ENCODE data around the gene UNC13D. TPM values are rescaled to one million over a fixed set of nuclear protein-coding genes. Genes with fewer than 3 reads are reported as not detected.

UNC13D gene
- total and polyA plus RNA-seq, 4 donors: 56.6 to 110 (median 73.2) TPM

GRCh38 chr17:75834928-75835653 is 9.1 kb downstream of the UNC13D start:
- H3K27ac ChIP-seq (ENCODE audit: low read depth in 1 of 2, low read length in 1 of 2): no peak overlapping the region
- H3K4me3 ChIP-seq: no peak overlapping the region
- DNase-seq (peak; percentile 56 to 73 (median 66)), ATAC-seq (ENCODE audit: insufficient read depth, low FRiP score) (no peak)
- peaks cover 0 to 45% (median 0%) of the 10 kb centered on the region in 4 donors for H3K36me3 ChIP-seq (ENCODE audit: control insufficient read depth in 4 of 4, insufficient read depth in 4 of 4, low read length in 4 of 4)
- H3K4me1 ChIP-seq (ENCODE audit: control insufficient read depth in 5 of 5, insufficient read depth in 5 of 5, low read length in 5 of 5): peaks cover 0 to 7% (median 4%) of the 10 kb centered on the region in 5 donors
- no peaks in the 10 kb centered on the region for H3K9me3 ChIP-seq (ENCODE audit: control insufficient read depth in 4 of 4, insufficient read depth in 3 of 4, low read length in 3 of 4)
- H3K9ac ChIP-seq (ENCODE audit: insufficient read depth in 1 of 2, low read length in 2 of 2): no peak overlapping the region
- no peak for TF ChIP-seq CTCF (IDR thresholded peaks at IDR 0.05; ENCODE audit: control extremely low read depth, extremely low read depth)
- WGBS, 2 donors: 78 to 90% methylated on average over 24 of the region's 24 CpGs
- H3K27me3 ChIP-seq (ENCODE audit: control insufficient read depth in 3 of 3, insufficient read depth in 3 of 3, low read length in 2 of 3): no peaks in the 10 kb centered on the region

GRCh38 chr17:75834279-75834920 is 9.8 kb downstream of the UNC13D start:
- TF ChIP-seq CTCF (IDR thresholded peaks at IDR 0.05; ENCODE audit: control extremely low read depth, extremely low read depth): no peak
- Histone ChIP-seq H3K9ac (ENCODE audit: insufficient read depth in 1 of 2, low read length in 2 of 2) (no peak overlapping the region), H3K4me1 (ENCODE audit: control insufficient read depth in 5 of 5, insufficient read depth in 5 of 5, low read length in 5 of 5) (peaks cover 0 to 7% (median 4%) of the 10 kb centered on the region in 5 donors), H3K36me3 (ENCODE audit: control insufficient read depth in 4 of 4, insufficient read depth in 4 of 4, low read length in 4 of 4) (peaks cover 0 to 42% (median 0%) of the 10 kb centered on the region in 4 donors), H3K27ac (ENCODE audit: low read depth in 1 of 2, low read length in 1 of 2) (no peak overlapping the region), H3K27me3 (ENCODE audit: control insufficient read depth in 3 of 3, insufficient read depth in 3 of 3, low read length in 2 of 3) (no peaks in the 10 kb centered on the region), H3K4me3 (no peak overlapping the region), H3K9me3 (ENCODE audit: control insufficient read depth in 4 of 4, insufficient read depth in 3 of 4, low read length in 3 of 4) (no peaks in the 10 kb centered on the region)
- ATAC-seq (ENCODE audit: insufficient read depth, low FRiP score) (no peak), DNase-seq (no peak)
- WGBS, 2 donors: 94 to 96% methylated on average over 25 of the region's 25 CpGs

GRCh38 chr17:75832652-75833400 is 11.4 kb downstream of the UNC13D start:
- no peak for TF ChIP-seq CTCF (IDR thresholded peaks at IDR 0.05; ENCODE audit: control extremely low read depth, extremely low read depth)
- Histone ChIP-seq H3K36me3 (ENCODE audit: control insufficient read depth in 4 of 4, insufficient read depth in 4 of 4, low read length in 4 of 4) (peaks cover 0 to 49% (median 0%) of the 10 kb centered on the region in 4 donors), H3K9ac (ENCODE audit: insufficient read depth in 1 of 2, low read length in 2 of 2) (no peak overlapping the region), H3K27ac (ENCODE audit: low read depth in 1 of 2, low read length in 1 of 2) (peak overlapping the region in 1 of 2 donors; percentile 48), H3K4me3 (no peak overlapping the region), H3K9me3 (ENCODE audit: control insufficient read depth in 4 of 4, insufficient read depth in 3 of 4, low read length in 3 of 4) (no peaks in the 10 kb centered on the region), H3K27me3 (ENCODE audit: control insufficient read depth in 3 of 3, insufficient read depth in 3 of 3, low read length in 2 of 3) (no peaks in the 10 kb centered on the region), H3K4me1 (ENCODE audit: control insufficient read depth in 5 of 5, insufficient read depth in 5 of 5, low read length in 5 of 5) (peaks cover 0 to 15% (median 4%) of the 10 kb centered on the region in 5 donors)
- WGBS, 2 donors: 37 to 53% methylated on average over 20 of the region's 20 CpGs
- ATAC-seq (ENCODE audit: insufficient read depth, low FRiP score): no peak
- peak; percentile 32 to 35 (median 32) for DNase-seq
